Liver (tissue), 3 donors: ENCODE results near the gene SDE2.

Source experiments
- ATF3 ChIP-seq: IDR thresholded peaks from 2 replicates; pipeline ENCODE4 v1.6.1; 2016; ENCODE audit warnings: antibody characterized with exemption
- CTCF ChIP-seq: fragments of 150-350 bp; IDR thresholded peaks from 2 replicates; pipeline ENCODE4 v1.5.1; 2017; ENCODE audit warnings: improper control_type of control experiment, low read depth, low read length; ENCODE audit not compliant: missing input control
- EGR1 ChIP-seq, 2 donors: IDR thresholded peaks; 2 replicates each; pipeline ENCODE4 v1.6.1; 2016 to 2018; ENCODE audit warnings: antibody characterized with exemption in 2 of 2, low read depth in 2 of 2
- GABPA ChIP-seq, 2 donors: IDR thresholded peaks in 1 of 2; conservative IDR thresholded peaks in 1 of 2; 2 replicates each; pipeline ENCODE4 v1.6.1; 2016; ENCODE audit warnings: antibody characterized with exemption in 2 of 2, mild to moderate bottlenecking in 1 of 2, moderate library complexity in 1 of 2
- HNF4A ChIP-seq, 2 donors: conservative IDR thresholded peaks; 2 replicates each; pipeline ENCODE4 v1.6.1; 2016; ENCODE audit warnings: antibody characterized with exemption in 2 of 2, mild to moderate bottlenecking in 2 of 2
- JUND ChIP-seq, 2 donors: IDR thresholded peaks; 2 replicates each; pipeline ENCODE4 v1.6.1; 2016; ENCODE audit warnings: antibody characterized with exemption in 2 of 2
- MAX ChIP-seq: IDR thresholded peaks from 2 replicates; pipeline ENCODE4 v1.6.1; 2016; ENCODE audit warnings: antibody characterized with exemption
- NR2F2 ChIP-seq: IDR thresholded peaks from 2 replicates; pipeline ENCODE4 v1.6.1; 2016; ENCODE audit warnings: antibody characterized with exemption
- RAD21 ChIP-seq, 2 donors: IDR thresholded peaks; 2 replicates each; pipeline ENCODE4 v1.6.1; 2016; ENCODE audit warnings: antibody characterized with exemption in 2 of 2, mild to moderate bottlenecking in 2 of 2
- REST ChIP-seq: IDR thresholded peaks from 2 replicates; pipeline ENCODE4 v1.6.1; 2016; ENCODE audit warnings: antibody characterized with exemption, mild to moderate bottlenecking
- SP1 ChIP-seq: IDR thresholded peaks from 2 replicates; pipeline ENCODE4 v1.6.1; 2018; ENCODE audit warnings: antibody characterized with exemption, mild to moderate bottlenecking
- TAF1 ChIP-seq: conservative IDR thresholded peaks from 2 replicates; pipeline ENCODE4 v1.6.1; 2016; ENCODE audit warnings: antibody characterized with exemption, mild to moderate bottlenecking
- YY1 ChIP-seq: IDR thresholded peaks from 2 replicates; pipeline ENCODE4 v1.6.1; 2016; ENCODE audit warnings: antibody characterized with exemption, mild to moderate bottlenecking
- ZBTB33 ChIP-seq: IDR thresholded peaks from 2 replicates; pipeline ENCODE4 v1.6.1; 2016; ENCODE audit warnings: antibody characterized with exemption
- donor health status: healthy.
- donor health status: healthy.

- no peak for TF ChIP-seq CTCF
- no peak for TF ChIP-seq MAX
- no peak for TF ChIP-seq RAD21 (IDR thresholded peaks at IDR 0.05)
- no peak for TF ChIP-seq ATF3
- TF ChIP-seq TAF1: no peak
- TF ChIP-seq GABPA (IDR thresholded peaks at IDR 0.05 in 1 of 2, conservative IDR thresholded peaks at IDR 0.05 in 1 of 2): no peak
- TF ChIP-seq ZBTB33: no peak
- TF ChIP-seq YY1: no peak
- no peak for TF ChIP-seq JUND (IDR thresholded peaks at IDR 0.05)
- no peak for TF ChIP-seq REST
- no peak for TF ChIP-seq EGR1 (IDR thresholded peaks at IDR 0.05; ENCODE audit: low read depth in 2 of 2)
- TF ChIP-seq SP1: no peak
- TF ChIP-seq NR2F2: no peak
- peak in 1 of 2 donors; percentile 12 for TF ChIP-seq HNF4A (conservative IDR thresholded peaks at IDR 0.05)
These were observed 47.1 kb upstream of the SDE2 start for GRCh38 chr1:226046240-226046639.
